ENCODE measurements around the gene SPATA25. TPM values are rescaled to one million over a fixed set of nuclear protein-coding genes. Genes with fewer than 3 reads are reported as not detected.
A peak's percentile ranks its signal among the peaks of the same experiment; 100 is the strongest.

Gene SPATA25
- 10 to 100 TPM in 1 of 4 donors, 1 to 10 TPM in 3; 2.6 to 16.2 (median 6.0) TPM for total RNA-seq

DNA sequence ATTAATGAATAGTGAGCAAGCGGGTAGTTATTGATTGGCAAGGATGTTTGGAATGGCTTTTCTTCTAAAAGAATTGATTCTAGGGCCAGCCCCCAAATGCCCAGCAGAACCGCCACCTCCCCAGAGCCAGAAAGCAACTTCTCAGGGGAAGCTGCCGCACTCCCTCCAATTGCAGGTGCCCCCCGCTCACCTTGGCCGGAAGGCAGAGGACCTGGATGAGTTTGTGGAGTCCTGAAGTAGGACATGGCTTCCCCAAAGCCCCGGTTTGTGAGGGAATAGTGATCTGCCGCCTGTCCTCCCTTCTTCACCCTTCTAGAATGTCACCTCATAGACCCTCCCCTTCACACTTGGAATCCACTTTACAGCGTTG is at the start of gene SPATA25:
SPATA25 (minus strand) TSS at position 277 of the 370 bp plus-strand sequence; CDS start at position 245, 32 bp downstream.
- intact Hi-C loops (cut with DNase I; ENCODE audit: low total_unique reads) = no loop called here
- H3K36me3 ChIP-seq = no peaks in the 10 kb centered on the region
- TF ChIP-seq CTCF (IDR thresholded peaks at IDR 0.05) (no peak), POLR2A (IDR thresholded peaks at IDR 0.05) (no peak)

DNA sequence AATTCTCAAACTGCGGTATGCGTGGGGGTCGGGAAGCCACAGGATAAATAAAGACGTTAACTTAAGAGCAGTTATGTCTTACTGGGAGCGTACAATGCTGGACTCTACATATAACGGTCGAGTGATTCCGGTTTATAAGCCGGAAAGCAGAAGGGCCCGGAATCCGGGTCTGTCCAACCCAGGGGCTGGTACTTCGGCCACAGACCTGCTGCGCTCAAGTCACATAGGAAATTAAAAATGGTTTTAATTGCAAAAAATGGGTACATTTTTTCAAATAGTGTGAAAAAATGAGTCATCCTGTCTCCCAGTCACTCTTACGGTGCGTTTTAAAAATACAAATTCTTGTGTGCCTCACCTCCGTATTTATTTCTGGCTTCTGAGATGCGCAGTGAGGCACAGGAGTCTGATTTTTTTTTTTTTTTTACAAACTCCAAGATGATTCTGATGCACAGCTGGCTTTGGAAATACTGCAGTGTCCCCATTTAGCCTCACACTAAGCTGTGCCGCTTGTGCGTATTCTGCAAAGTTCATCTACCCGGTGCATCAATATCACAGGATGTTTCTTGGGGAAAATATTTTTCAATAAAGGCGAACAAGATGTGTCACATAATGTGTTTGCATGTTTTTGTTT is 48.1 kb upstream of the SPATA25 start:
- H3K27ac ChIP-seq = peak overlapping the region; percentile 85 to 99
- DNase-seq = no peak
- TF ChIP-seq CTCF (IDR thresholded peaks at IDR 0.05) (no peak), POLR2A (IDR thresholded peaks at IDR 0.05) (no peak)
- H3K9me3 ChIP-seq = no peaks in the 10 kb centered on the region
- H3K4me1 ChIP-seq = peaks cover 3 to 6% of the 10 kb centered on the region in 2 donors
- H3K36me3 ChIP-seq = no peaks in the 10 kb centered on the region
- intact Hi-C loops (cut with DNase I; ENCODE audit: low total_unique reads) = no loop called here
- H3K4me3 ChIP-seq = peak overlapping the region; percentile 42 to 44
- H3K27me3 ChIP-seq = no peaks in the 10 kb centered on the region

More for the DNA sequence above, at the start of gene SPATA25:
- no peak within 1 kb of the TSS for H3K4me3 ChIP-seq
- no peaks in the 10 kb centered on the region for H3K9me3 ChIP-seq
- peaks cover 3 to 7% of the 10 kb centered on the region in 2 donors for H3K4me1 ChIP-seq
- no peak for DNase-seq
- no peak within 1 kb of the TSS for H3K27ac ChIP-seq
- no peaks in the 10 kb centered on the region for H3K27me3 ChIP-seq

- peak within 1 kb of the TSS; percentile 98 to 99 for H3K27ac ChIP-seq
- peak; percentile 99 for DNase-seq
- H3K27me3 ChIP-seq = no peaks in the 10 kb centered on the region
- intact Hi-C loops (cut with DNase I; ENCODE audit: low total_unique reads) = no loop called here
- H3K4me1 ChIP-seq = peaks cover 3 to 6% of the 10 kb centered on the region in 2 donors
- H3K9me3 ChIP-seq = no peaks in the 10 kb centered on the region
- no peaks in the 10 kb centered on the region for H3K36me3 ChIP-seq
- peak within 1 kb of the TSS; percentile 65 to 77 for H3K4me3 ChIP-seq
- TF ChIP-seq CTCF (IDR thresholded peaks at IDR 0.05) (peak in 2 of 4 experiments; percentile 9 to 36), POLR2A (IDR thresholded peaks at IDR 0.05) (peak; percentile 95 to 98)
Observed at GRCh38 chr20:45934586-45935415, 47.4 kb upstream of the SPATA25 start, which contains the start of gene PCIF1. TSS of gene PCIF1 (plus strand) at chr20:45934683. CDS start at chr20:45939000, 4,317 bp downstream.

DNA sequence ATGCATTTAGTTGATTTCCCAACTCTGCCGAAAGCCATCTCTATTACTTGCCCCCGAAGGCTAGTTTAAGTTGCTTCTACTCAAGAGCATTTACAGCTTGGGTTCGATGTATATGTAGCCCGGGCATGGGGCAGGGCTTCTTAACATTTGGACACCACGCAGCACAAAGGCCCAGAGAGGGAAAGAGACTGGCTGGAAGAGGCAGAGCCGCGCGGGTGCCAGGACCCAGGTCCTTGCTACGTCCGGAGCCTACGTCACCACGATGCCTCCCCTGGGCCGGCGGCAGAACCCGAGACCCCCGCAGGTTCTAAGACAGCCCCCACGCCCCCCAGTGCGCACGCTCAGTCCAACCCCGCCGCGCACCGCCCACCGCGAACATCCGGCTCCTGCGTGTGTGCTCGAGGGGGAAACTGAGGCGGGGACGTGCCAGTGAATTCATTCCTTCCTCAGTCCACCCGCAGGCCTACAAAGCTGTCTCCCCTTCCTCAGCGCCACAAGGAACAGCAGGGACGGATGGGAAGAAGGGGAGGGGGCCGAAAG is 46.7 kb upstream of the SPATA25 start:
- peaks cover 3 to 6% of the 10 kb centered on the region in 2 donors for H3K4me1 ChIP-seq
- intact Hi-C loops (cut with DNase I; ENCODE audit: low total_unique reads) = no loop called here
- peak overlapping the region; percentile 98 to 99 for H3K27ac ChIP-seq
- H3K36me3 ChIP-seq = no peaks in the 10 kb centered on the region
- peak in 1 of 2 donors; percentile 72 for DNase-seq
- TF ChIP-seq POLR2A (IDR thresholded peaks at IDR 0.05) (no peak), CTCF (IDR thresholded peaks at IDR 0.05) (no peak)
- H3K9me3 ChIP-seq = no peaks in the 10 kb centered on the region
- peak overlapping the region; percentile 65 to 77 for H3K4me3 ChIP-seq
- H3K27me3 ChIP-seq = no peaks in the 10 kb centered on the region

All from uterus (tissue), 4 donors.